ENCODE measurements around the gene C3AR1. TPM values are rescaled to one million over a fixed set of nuclear protein-coding genes. Genes with fewer than 3 reads are reported as not detected.

C3AR1 gene
- total RNA-seq, 2 experiments from 2014 or later = 1.1 to 1.4 TPM

GRCh38 chr12:8045952-8046944 lies 19.9 kb downstream of the C3AR1 start:
- DNase-seq (peak; percentile 92), ATAC-seq (peak; percentile 82)
- H3K4me1 Mint-ChIP-seq (ENCODE audit: low read depth) = peaks cover 15% of the 10 kb centered on the region
- intact Hi-C loops (cut with micrococcal nuclease) = loop anchor here (1.0 kb wide), 1 partner anchor 32 kb away; no protein-coding TSS in a partner anchor
- no peak overlapping the region for H3K27ac Mint-ChIP-seq
- H3K4me3 Mint-ChIP-seq = no peak overlapping the region
- ChIA-PET CTCF (interaction anchor here (0.6 to 13.1 kb wide), 24 partner anchors 8 to 191 kb away, joined by 3 to 269 read pairs (median 4); partner anchors contain the start of genes C3AR1, FOXJ2 and NECAP1), POLR2A (interaction anchor here (0.7 kb wide), 1 partner anchor 10 kb away, joined by 3 read pairs; no protein-coding TSS in a partner anchor)
- H3K27me3 Mint-ChIP-seq = no peaks in the 10 kb centered on the region
- H3K36me3 Mint-ChIP-seq (ENCODE audit: low read depth) = peaks cover 48% of the 10 kb centered on the region
- no peaks in the 10 kb centered on the region for H3K9me3 Mint-ChIP-seq
- TF ChIP-seq CTCF (IDR thresholded peaks at IDR 0.05) = peak; percentile 90

- no peak overlapping the region for H3K27ac Mint-ChIP-seq
- H3K9me3 Mint-ChIP-seq = no peaks in the 10 kb centered on the region
- ATAC-seq (no peak), DNase-seq (no peak)
- POLR2A ChIA-PET = interaction anchor here (1.0 kb wide), 1 partner anchor 8 kb away, joined by 3 read pairs; no protein-coding TSS in a partner anchor
- CTCF ChIA-PET = interaction anchor here (1.1 to 13.1 kb wide), 2 partner anchors 10 to 37 kb away, joined by 4 to 269 read pairs; partner anchors contain the start of gene NECAP1
- intact Hi-C loops (cut with micrococcal nuclease) = no loop called here
- peaks cover 15% of the 10 kb centered on the region for H3K36me3 Mint-ChIP-seq (ENCODE audit: low read depth)
- no peaks in the 10 kb centered on the region for H3K27me3 Mint-ChIP-seq
- no peak for TF ChIP-seq CTCF (IDR thresholded peaks at IDR 0.05)
- H3K4me1 Mint-ChIP-seq (ENCODE audit: low read depth) = peaks cover 35% of the 10 kb centered on the region
- no peak overlapping the region for H3K4me3 Mint-ChIP-seq
Measured at GRCh38 chr12:8040791-8041190, 25.4 kb downstream of the C3AR1 start.

GRCh38 chr12:8038659-8039114 lies 27.5 kb downstream of the C3AR1 start:
- peak; percentile 67 for DNase-seq
- peaks cover 7% of the 10 kb centered on the region for H3K36me3 Mint-ChIP-seq (ENCODE audit: low read depth)
- intact Hi-C loops (cut with micrococcal nuclease) = no loop called here
- CTCF ChIA-PET = interaction anchor here (0.6 to 2.8 kb wide), 6 partner anchors 8 to 106 kb away, joined by 3 to 19 read pairs (median 5); no protein-coding TSS in a partner anchor
- POLR2A ChIA-PET = interaction anchor here (0.6 to 2.0 kb wide), 6 partner anchors 11 to 103 kb away, joined by 3 to 5 read pairs (median 3); partner anchors contain the start of gene SLC2A3
- no peak for TF ChIP-seq CTCF (IDR thresholded peaks at IDR 0.05)
- ATAC-seq = peak; percentile 74
- H3K4me1 Mint-ChIP-seq (ENCODE audit: low read depth) = peaks cover 56% of the 10 kb centered on the region
- H3K9me3 Mint-ChIP-seq = no peaks in the 10 kb centered on the region
- H3K27ac Mint-ChIP-seq = peak overlapping the region; percentile 50
- H3K27me3 Mint-ChIP-seq = no peaks in the 10 kb centered on the region
- H3K4me3 Mint-ChIP-seq = peak overlapping the region; percentile 64

- Mint-ChIP-seq H3K4me1 (ENCODE audit: low read depth) (peaks cover 58% of the 10 kb centered on the region), H3K27ac (peak overlapping the region; percentile 1), H3K9me3 (no peaks in the 10 kb centered on the region), H3K36me3 (ENCODE audit: low read depth) (peaks cover 8% of the 10 kb centered on the region), H3K4me3 (peak overlapping the region; percentile 64), H3K27me3 (no peaks in the 10 kb centered on the region)
- peak; percentile 24 for ATAC-seq
- TF ChIP-seq CTCF (IDR thresholded peaks at IDR 0.05) = no peak
- CTCF ChIA-PET = interaction anchor here (0.6 to 2.8 kb wide), 6 partner anchors 8 to 105 kb away, joined by 3 to 19 read pairs (median 5); no protein-coding TSS in a partner anchor
- intact Hi-C loops (cut with micrococcal nuclease) = no loop called here
- peak; percentile 56 for DNase-seq
- POLR2A ChIA-PET = interaction anchor here (1.0 to 2.0 kb wide), 3 partner anchors 23 to 102 kb away, joined by 3 to 5 read pairs (median 3); partner anchors contain the start of gene SLC2A3
Measured at GRCh38 chr12:8037947-8038346, 28.2 kb downstream of the C3AR1 start.
